PC-3 (cell line): ENCODE results near the gene RALY. TPM values are rescaled to one million over a fixed set of nuclear protein-coding genes. Genes with fewer than 3 reads are reported as not detected.

Experiments used
- ATAC-seq: fragments of 200-7000 bp; cut with Tn5 transposase; 2 replicates; pipeline ENCODE4 v1.9.1; 2020; ENCODE audit warnings: mild to moderate bottlenecking, moderate library complexity
- BruUV-seq: library from RNA; stranded (reverse); fragments of 400-500 nt; replicated peaks from 2 replicates; lab custom pipeline; 2021; lab: Mats Ljungman, UMichigan
- CTCF ChIA-PET: fragments of 300-600 bp; sonication (Branson Sonifier 250); formaldehyde crosslinking; loops from one replicate; lab custom pipeline; 2022; ENCODE audit warnings: antibody characterized with exemption; lab: Charles Lee
- POLR2A ChIA-PET: fragments of 300-600 bp; sonication (Branson Sonifier 250); formaldehyde crosslinking; loops from one replicate; lab custom pipeline; 2022; ENCODE audit warnings: antibody characterized with exemption; ENCODE audit not compliant: unreplicated experiment; lab: Charles Lee
- DNase-seq: peaks from one replicate; pipeline ENCODE4 v3.0.0-alpha.2; 2015
- H2AFZ ChIP-seq: fragments of 300-600 bp; sonication (generic); 2 replicates; pipeline ENCODE4 v1.6.0; 2016; ENCODE audit warnings: antibody characterized with exemption, low read length
- H3F3A ChIP-seq: fragments of 300-600 bp; sonication (generic); one replicate; pipeline ENCODE4 v1.6.0; 2017; ENCODE audit warnings: antibody characterized with exemption, low read length, control low read depth, mild to moderate bottlenecking; ENCODE audit not compliant: unreplicated experiment
- H3K27ac ChIP-seq: fragments of 300-600 bp; sonication (generic); 2 replicates; pipeline ENCODE4 v1.5.1; 2016; ENCODE audit warnings: mild to moderate bottlenecking, low read length
- H3K27me3 ChIP-seq: fragments of 300-600 bp; sonication (generic); 2 replicates; pipeline ENCODE4 v1.6.1; 2016; ENCODE audit warnings: low read length, mixed read lengths
- H3K36me3 ChIP-seq: fragments of 300-600 bp; sonication (generic); 2 replicates; pipeline ENCODE4 v1.6.1; 2016; ENCODE audit warnings: low read depth, mixed run types, low read length, mixed read lengths
- H3K4me1 ChIP-seq: fragments of 300-600 bp; sonication (generic); 2 replicates; pipeline ENCODE4 v1.5.1; 2016; ENCODE audit warnings: low read length; ENCODE audit not compliant: insufficient read depth
- H3K4me2 ChIP-seq: fragments of 300-600 bp; sonication (generic); 2 replicates; pipeline ENCODE4 v1.6.0; 2016; ENCODE audit warnings: low read length
- H3K4me3 ChIP-seq: fragments of 300-600 bp; sonication (generic); 2 replicates; pipeline ENCODE4 v1.5.1; 2016; ENCODE audit warnings: mild to moderate bottlenecking, low read length, mixed read lengths
- H3K79me2 ChIP-seq: fragments of 300-600 bp; sonication (generic); 2 replicates; pipeline ENCODE4 v1.6.1; 2017; ENCODE audit warnings: low read length, mixed read lengths
- H3K9ac ChIP-seq: fragments of 300-600 bp; sonication (generic); 2 replicates; pipeline ENCODE4 v1.6.0; 2016; ENCODE audit warnings: mild to moderate bottlenecking, low read length
- H3K9me2 ChIP-seq: fragments of 300-600 bp; sonication (generic); replicated peaks from 2 replicates; pipeline ENCODE4 v1.6.1; 2016; ENCODE audit warnings: mixed run types, low read length, mixed read lengths
- H3K9me3 ChIP-seq: fragments of 300-600 bp; sonication (generic); 2 replicates; pipeline ENCODE4 v1.6.1; 2016; ENCODE audit warnings: low read length, mixed read lengths
- H4K20me1 ChIP-seq: fragments of 300-600 bp; sonication (generic); 2 replicates; pipeline ENCODE4 v1.6.1; 2016; ENCODE audit warnings: low read length, mixed read lengths
- CTCF ChIP-seq: fragments of 300-600 bp; sonication (generic); conservative IDR thresholded peaks from 2 replicates; pipeline ENCODE4 v1.5.1; 2017; ENCODE audit warnings: antibody characterized with exemption, low read depth, mild to moderate bottlenecking, low read length
- EZH2 ChIP-seq: fragments of 300-600 bp; sonication (generic); IDR thresholded peaks from one replicate; pipeline ENCODE4 v1.6.1; 2017; ENCODE audit warnings: antibody characterized with exemption, mild to moderate bottlenecking, low read length; ENCODE audit not compliant: unreplicated experiment
- EZH2phosphoT487 ChIP-seq: fragments of 300-600 bp; sonication (generic); IDR thresholded peaks from 2 replicates; pipeline ENCODE4 v1.6.1; 2018; ENCODE audit warnings: mild to moderate bottlenecking, antibody characterized with exemption, low read length, borderline replicate concordance
- intact Hi-C: fragments of 100-400 bp; cut with micrococcal nuclease; formaldehyde crosslinking; loops from 2 replicates; pipeline ENCODE4 v1.9.0; 2023
- total RNA-seq: library from RNA; depleted of rRNA; stranded (reverse); fragments of >200 nt; gene quantifications from 2 replicates; pipeline ENCODE4 v1.2.3, GENCODE V29; 2014

Gene RALY
- total RNA-seq, 1 experiment from 2014 or later = 160 TPM

- no peak overlapping the region for H2AFZ ChIP-seq
- H3K36me3 ChIP-seq = peaks cover 72% of the 10 kb centered on the region
- no peak overlapping the region for H3K27ac ChIP-seq
- H3K4me3 ChIP-seq = no peak overlapping the region
- no peak overlapping the region for H3K4me2 ChIP-seq
- H3K4me1 ChIP-seq = no peaks in the 10 kb centered on the region
- H3F3A ChIP-seq = peaks cover 21% of the 10 kb centered on the region
- H3K9me3 ChIP-seq = no peaks in the 10 kb centered on the region
- H4K20me1 ChIP-seq = peaks cover 18% of the 10 kb centered on the region; the same call in 1 of the 2 replicates
- DNase-seq (no peak), ATAC-seq (no peak)
- H3K9me2 ChIP-seq = no peaks in the 10 kb centered on the region
- intact Hi-C loops = no loop called here
- ChIA-PET POLR2A (no interaction called here), CTCF (no interaction called here)
- no peak overlapping the region for H3K9ac ChIP-seq
- no peak for TF ChIP-seq EZH2
- BruUV-seq = no TSS peak
- H3K79me2 ChIP-seq = no peaks in the 10 kb centered on the region; the same call in 1 of the 2 replicates
- no peaks in the 10 kb centered on the region for H3K27me3 ChIP-seq
These were observed 94.8 kb downstream of the RALY start for GRCh38 chr20:34088305-34089174.

GRCh38 chr20:34089175-34089479 is 95.4 kb downstream of the RALY start:
- intact Hi-C loops = no loop called here

GRCh38 chr20:34089655-34090345 is 96.1 kb downstream of the RALY start:
- Histone ChIP-seq H3K36me3 (peaks cover 80% of the 10 kb centered on the region), H3K4me3 (no peak overlapping the region), H3F3A (peaks cover 17% of the 10 kb centered on the region), H3K9ac (no peak overlapping the region), H3K4me1 (no peaks in the 10 kb centered on the region), H3K27me3 (no peaks in the 10 kb centered on the region), H2AFZ (no peak overlapping the region), H3K79me2 (peaks cover 3% of the 10 kb centered on the region; the same call in 1 of the 2 replicates), H3K4me2 (no peak overlapping the region), H3K27ac (no peak overlapping the region), H3K9me3 (no peaks in the 10 kb centered on the region), H4K20me1 (peaks cover 18% of the 10 kb centered on the region; the same call in 1 of the 2 replicates), H3K9me2 (no peaks in the 10 kb centered on the region)
- no TSS peak for BruUV-seq
- intact Hi-C loops = no loop called here
- ATAC-seq (no peak), DNase-seq (no peak)
- CTCF ChIA-PET = no interaction called here
- POLR2A ChIA-PET = no interaction called here
- TF ChIP-seq CTCF (no peak), EZH2 (no peak), EZH2phosphoT487 (no peak)

More at GRCh38 chr20:34089175-34089479, 95.4 kb downstream of the RALY start:
- Histone ChIP-seq H3K4me2 (no peak overlapping the region), H3K36me3 (peaks cover 74% of the 10 kb centered on the region), H2AFZ (no peak overlapping the region), H4K20me1 (peaks cover 18% of the 10 kb centered on the region; the same call in 1 of the 2 replicates), H3K79me2 (no peaks in the 10 kb centered on the region; the same call in 1 of the 2 replicates), H3K9me3 (no peaks in the 10 kb centered on the region), H3K4me1 (no peaks in the 10 kb centered on the region), H3F3A (peaks cover 17% of the 10 kb centered on the region), H3K27me3 (no peaks in the 10 kb centered on the region), H3K9me2 (no peaks in the 10 kb centered on the region), H3K9ac (no peak overlapping the region), H3K4me3 (no peak overlapping the region), H3K27ac (no peak overlapping the region)
- CTCF ChIA-PET = no interaction called here
- TF ChIP-seq CTCF = no peak
- no TSS peak for BruUV-seq
- DNase-seq (no peak), ATAC-seq (no peak)
- POLR2A ChIA-PET = no interaction called here
